H1 (cell line): ENCODE data around the gene SYNPR. TPM values are rescaled to one million over a fixed set of nuclear protein-coding genes. Genes with fewer than 3 reads are reported as not detected.

ENCODE experiments used
- CTCF ChIA-PET: fragments of 300-600 bp; sonication (Branson Sonifier 250); formaldehyde crosslinking; loops from one replicate; lab custom pipeline; 2021; ENCODE audit not compliant: partially characterized antibody; lab: Charles Lee
- POLR2A ChIA-PET: fragments of 300-600 bp; sonication (Branson Sonifier 250); formaldehyde crosslinking; loops from one replicate; lab custom pipeline; 2021; ENCODE audit warnings: inconsistent platforms; ENCODE audit not compliant: partially characterized antibody; lab: Charles Lee
- DNase-seq, 2 experiments: peaks; one replicate each; pipeline versions ENCODE4 v3.0.0 to v3.0.0-alpha.2; 2010 to 2022; ENCODE audit warnings: low spot score in 2 of 2, low read depth in 1 of 2, mixed read lengths in 1 of 2
- FAIRE-seq: peaks from 2 replicates; lab custom pipeline; 2011; peaks lifted over from hg19 to GRCh38; lab: Jason Lieb, UNC
- H2AFZ ChIP-seq: 2 replicates; pipeline ENCODE4 v1.8.1; 2012; ENCODE audit warnings: low read length, inconsistent platforms
- H2AK5ac ChIP-seq: 2 replicates; pipeline ENCODE4 v1.6.1; 2013; ENCODE audit warnings: low read depth, low read length
- H2BK120ac ChIP-seq: replicated peaks from 2 replicates; pipeline ENCODE3; 2013; ENCODE audit warnings: low read depth, low read length, inconsistent platforms
- H2BK12ac ChIP-seq: 2 replicates; pipeline ENCODE4 v1.6.1; 2013; ENCODE audit warnings: low read depth, low read length
- H2BK15ac ChIP-seq: 2 replicates; pipeline ENCODE4 v1.6.1; 2013; ENCODE audit warnings: low read length
- H2BK20ac ChIP-seq: 2 replicates; pipeline ENCODE4 v1.6.1; 2013; ENCODE audit warnings: low read length
- H2BK5ac ChIP-seq: 2 replicates; pipeline ENCODE4 v1.6.1; 2013; ENCODE audit warnings: low read depth, low read length
- H3K14ac ChIP-seq: 2 replicates; pipeline ENCODE4 v1.6.1; 2013; ENCODE audit warnings: inconsistent platforms; ENCODE audit not compliant: insufficient read length
- H3K18ac ChIP-seq: 2 replicates; pipeline ENCODE4 v1.6.1; 2013; ENCODE audit warnings: low read length; ENCODE audit errors: extremely low read depth
- H3K23ac ChIP-seq: 2 replicates; pipeline ENCODE4 v1.6.1; 2013; ENCODE audit warnings: inconsistent platforms; ENCODE audit not compliant: insufficient read length
- H3K23me2 ChIP-seq: 2 replicates; pipeline ENCODE4 v1.6.1; 2013; ENCODE audit warnings: low read depth, low read length
- H3K27ac ChIP-seq: 2 replicates; pipeline ENCODE4 v1.6.1; 2011; ENCODE audit warnings: low read depth, low read length, inconsistent platforms
- H3K27me3 ChIP-seq, 4 experiments: replicated peaks in 1 of 4; 1 replicate in 1 of 4; 2 replicates in 3 of 4; pipeline versions ENCODE4 v1.6.1 to v1.8.1; 2011 to 2013; ENCODE audit warnings: low read length in 3 of 4, mild to moderate bottlenecking in 3 of 4, inconsistent platforms in 2 of 4, mixed read lengths in 2 of 4, moderate library complexity in 1 of 4; ENCODE audit not compliant: control insufficient read depth in 3 of 4, insufficient read depth in 3 of 4; ENCODE audit errors: extremely low read depth in 1 of 4
- H3K36me3 ChIP-seq, 4 experiments: 2 replicates each; pipeline versions ENCODE4 v1.6.1 to v1.8.1; 2011 to 2013; ENCODE audit warnings: mild to moderate bottlenecking in 4 of 4, low read length in 3 of 4, moderate library complexity in 2 of 4, control low read depth in 1 of 4, inconsistent platforms in 1 of 4; ENCODE audit not compliant: insufficient read depth in 4 of 4, control insufficient read depth in 2 of 4
- H3K4ac ChIP-seq: replicated peaks from 2 replicates; pipeline ENCODE3; 2013; ENCODE audit warnings: low read length, low read depth, mixed read lengths, inconsistent platforms; ENCODE audit not compliant: insufficient read length
- H3K4me1 ChIP-seq, 4 experiments: replicated peaks in 1 of 4; 1 replicate in 1 of 4; 2 replicates in 3 of 4; pipeline versions ENCODE4 v1.6.1 to v1.8.1; 2011 to 2013; ENCODE audit warnings: low read length in 3 of 4, inconsistent platforms in 2 of 4, mixed read lengths in 1 of 4; ENCODE audit not compliant: insufficient read depth in 4 of 4, control insufficient read depth in 3 of 4
- H3K4me2 ChIP-seq, 2 experiments: 2 replicates each; pipeline versions ENCODE4 v1.6.1 to v1.8.1; 2011 to 2013; ENCODE audit warnings: low read depth in 2 of 2, low read length in 2 of 2, control low read depth in 1 of 2, inconsistent platforms in 1 of 2, mild to moderate bottlenecking in 1 of 2; ENCODE audit not compliant: insufficient read depth in 1 of 2
- H3K4me3 ChIP-seq, 4 experiments: fragments of 200-600, 300-600 bp in 1 of 4; sonication (generic), shearing (Covaris generic), sonication (Bioruptor Twin) in 1 of 4; 2 replicates each; pipeline versions ENCODE4 v1.5.1 to v1.8.1; 2011 to 2016; ENCODE audit warnings: low read length in 4 of 4, low read depth in 3 of 4, control low read depth in 2 of 4, inconsistent platforms in 2 of 4, mild to moderate bottlenecking in 2 of 4, mixed read lengths in 1 of 4, moderate library complexity in 1 of 4; ENCODE audit not compliant: insufficient read depth in 2 of 4; ENCODE audit errors: extremely low read depth in 1 of 4
- H3K56ac ChIP-seq: replicated peaks from 2 replicates; pipeline ENCODE3; 2013; ENCODE audit warnings: low read depth, mild to moderate bottlenecking, mixed read lengths, low read length, inconsistent platforms; ENCODE audit not compliant: insufficient read length
- H3K79me1 ChIP-seq: 2 replicates; pipeline ENCODE4 v1.6.1; 2013; ENCODE audit warnings: low read depth, low read length, control low read depth
- H3K79me2 ChIP-seq, 2 experiments: 2 replicates each; pipeline versions ENCODE4 v1.6.1 to v1.8.1; 2012 to 2013; ENCODE audit warnings: low read length in 2 of 2, mild to moderate bottlenecking in 2 of 2, inconsistent platforms in 1 of 2; ENCODE audit not compliant: insufficient read depth in 2 of 2, control insufficient read depth in 1 of 2
- H3K9ac ChIP-seq, 4 experiments: replicated peaks in 1 of 4; 1 replicate in 1 of 4; 2 replicates in 3 of 4; pipeline versions ENCODE4 v1.6.1 to v1.8.1; 2011 to 2013; ENCODE audit warnings: low read depth in 3 of 4, low read length in 3 of 4, control low read depth in 2 of 4, mild to moderate bottlenecking in 2 of 4, moderate library complexity in 2 of 4, inconsistent platforms in 1 of 4; ENCODE audit errors: extremely low read depth in 1 of 4
- H3K9me3 ChIP-seq, 2 experiments: 2 replicates each; pipeline versions ENCODE4 v1.6.1 to v1.8.1; 2012 to 2013; ENCODE audit warnings: mild to moderate bottlenecking in 2 of 2, moderate library complexity in 2 of 2, control low read depth in 1 of 2, inconsistent platforms in 1 of 2, low read depth in 1 of 2, low read length in 1 of 2, mixed read lengths in 1 of 2; ENCODE audit not compliant: insufficient read depth in 2 of 2
- H4K20me1 ChIP-seq, 2 experiments: replicated peaks in 1 of 2; 2 replicates each; pipeline versions ENCODE3 to v1.8.1; 2011 to 2013; ENCODE audit warnings: inconsistent platforms in 2 of 2, low read length in 2 of 2, mild to moderate bottlenecking in 1 of 2; ENCODE audit not compliant: insufficient read depth in 2 of 2, control insufficient read depth in 1 of 2
- H4K5ac ChIP-seq: 2 replicates; pipeline ENCODE4 v1.6.1; 2013; ENCODE audit warnings: low read length, low read depth, mixed read lengths, inconsistent platforms; ENCODE audit not compliant: insufficient read length
- H4K8ac ChIP-seq: 2 replicates; pipeline ENCODE4 v1.8.0; 2013; ENCODE audit warnings: mild to moderate bottlenecking, moderate library complexity, low read length, inconsistent platforms; ENCODE audit not compliant: insufficient read depth; ENCODE audit errors: extremely low read depth
- H4K91ac ChIP-seq: replicated peaks from 2 replicates; pipeline ENCODE3; 2013; ENCODE audit warnings: low read length, mixed read lengths, inconsistent platforms; ENCODE audit not compliant: insufficient read length
- BACH1 ChIP-seq: IDR thresholded peaks from 2 replicates; pipeline ENCODE4 v1.6.1; 2012; ENCODE audit warnings: low read length, improper control_type of control experiment
- CREB1 ChIP-seq: IDR thresholded peaks from 2 replicates; pipeline ENCODE4 v1.6.1; 2012; ENCODE audit warnings: inconsistent platforms
- EP300 ChIP-seq, 2 experiments: IDR thresholded peaks; 1 replicate in 1 of 2; 2 replicates in 1 of 2; pipeline ENCODE4 v1.6.1; 2011 to 2012; ENCODE audit warnings: low read depth in 2 of 2, low read length in 2 of 2, mild to moderate bottlenecking in 2 of 2, borderline replicate concordance in 1 of 2, inconsistent platforms in 1 of 2, moderate library complexity in 1 of 2
- EZH2 ChIP-seq: fragments of 200-600 bp; sonication (generic); IDR thresholded peaks from 2 replicates; pipeline ENCODE4 v1.7.1; 2012; ENCODE audit warnings: low read depth, mild to moderate bottlenecking, moderate library complexity, low read length, inconsistent platforms; ENCODE audit not compliant: severe bottlenecking
- JUN ChIP-seq: IDR thresholded peaks from 2 replicates; pipeline ENCODE4 v1.6.1; 2011; ENCODE audit warnings: low read depth, mild to moderate bottlenecking, improper control_type of control experiment, low read length
- NANOG ChIP-seq: IDR thresholded peaks from 2 replicates; pipeline ENCODE4 v1.6.1; 2011; ENCODE audit warnings: low read length, low read depth, mild to moderate bottlenecking, inconsistent platforms; ENCODE audit not compliant: insufficient read depth, poor library complexity, severe bottlenecking
- POU5F1 ChIP-seq: IDR thresholded peaks from 2 replicates; pipeline ENCODE4 v1.6.1; 2011; ENCODE audit warnings: low read depth, mild to moderate bottlenecking, low read length, moderate library complexity
- RBBP5 ChIP-seq: IDR thresholded peaks from 2 replicates; pipeline ENCODE4 v1.7.1; 2012; ENCODE audit warnings: low read depth, mild to moderate bottlenecking, inconsistent platforms, low read length, moderate library complexity, borderline replicate concordance
- RFX5 ChIP-seq: IDR thresholded peaks from 2 replicates; pipeline ENCODE4 v1.6.1; 2011; ENCODE audit warnings: low read depth, low read length, improper control_type of control experiment, borderline replicate concordance
- SIRT6 ChIP-seq: IDR thresholded peaks from one replicate; pipeline ENCODE4 v1.7.1; 2012; ENCODE audit warnings: low read length, inconsistent platforms
- SIX5 ChIP-seq: IDR thresholded peaks from 2 replicates; pipeline ENCODE4 v1.6.1; 2011; ENCODE audit warnings: mild to moderate bottlenecking, low read depth, low read length
- SRF ChIP-seq: IDR thresholded peaks from 2 replicates; pipeline ENCODE4 v1.6.1; 2011; ENCODE audit warnings: mild to moderate bottlenecking, low read depth, low read length, moderate library complexity
- TEAD4 ChIP-seq: IDR thresholded peaks from 2 replicates; pipeline ENCODE4 v1.6.1; 2012; ENCODE audit warnings: low read depth, low read length, inconsistent platforms, mixed read lengths
- USF2 ChIP-seq: IDR thresholded peaks from 2 replicates; pipeline ENCODE4 v1.6.1; 2011; ENCODE audit warnings: low read length, improper control_type of control experiment
- WGBS, 2 experiments: shearing (Covaris generic) in 1 of 2; methylation state at CpG; one replicate each; pipeline versions ENCODE4 v1.1.6 to v1.1.7; 2013 to 2015; ENCODE audit warnings: low lambda C conversion rate in 2 of 2, mixed read lengths in 2 of 2, inconsistent platforms in 1 of 2, low coverage in 1 of 2, missing lambda C conversion rate in 1 of 2; ENCODE audit not compliant: insufficient replicate concordance in 2 of 2, insufficient coverage in 1 of 2, insufficient read length in 1 of 2; ENCODE audit errors: extremely low coverage in 1 of 2, missing lambda C conversion rate in 1 of 2; 5-methylcytosine and 5-hydroxymethylcytosine counted together
- polyA plus RNA-seq, 7 experiments: library from polyadenylated mRNA; depleted of rRNA in 3 of 7; stranded (reverse) in 5 of 7; unstranded in 2 of 7; fragments of >200 nt in 5 of 7; fragments of 200-250 nt in 2 of 7; gene quantifications; 1 replicate in 5 of 7; 2 replicates in 1 of 7; 4 replicates in 1 of 7; pipeline versions ENCODE4 v1.2.1 to v1.2.3, GENCODE V29; 2011 to 2013; ENCODE audit warnings: missing spikeins in 2 of 7, mixed read lengths in 2 of 7
- total RNA-seq: library from RNA; stranded (reverse); fragmentation: NEBNext Ultra II Directional; extraction: Animal tissue kit (Norgen Biotek cat#: 25700); gene quantifications from 2 replicates; pipeline ENCODE4 v1.2.1, GENCODE V29; 2021

Gene SYNPR
- total and polyA plus RNA-seq, 2 of the 8 experiments (the other 6 are each of a cell fraction or from before 2014, with no cell fraction given), result 0.39 to 0.99 TPM

- no peaks in the 10 kb centered on the region for H3K79me2 ChIP-seq
- H2BK12ac ChIP-seq, result no peak overlapping the region
- no peaks in the 10 kb centered on the region for H3K36me3 ChIP-seq
- no peak overlapping the region for H3K56ac ChIP-seq
- ChIA-PET CTCF (interaction anchor here (1.7 kb wide), 1 partner anchor 31 kb away, joined by 4 read pairs; no protein-coding TSS in a partner anchor), POLR2A (no interaction called here)
- no peak overlapping the region for H2BK20ac ChIP-seq
- H3K23me2 ChIP-seq, result no peaks in the 10 kb centered on the region
- no peak overlapping the region for H3K14ac ChIP-seq
- H2BK5ac ChIP-seq, result no peak overlapping the region
- H3K79me1 ChIP-seq, result no peaks in the 10 kb centered on the region
- H4K91ac ChIP-seq, result no peak overlapping the region
- WGBS, 2 experiments, result 85% methylated on average over 2 of the region's 2 CpGs; no CpG with 5 or more reads in 1 of the 2 experiments
- H3K9me3 ChIP-seq, result no peaks in the 10 kb centered on the region
- no peak overlapping the region for H3K18ac ChIP-seq
- no peak overlapping the region for H3K4me2 ChIP-seq
- no peak overlapping the region for H4K5ac ChIP-seq
- no peak overlapping the region for H3K23ac ChIP-seq
- H2BK120ac ChIP-seq, result no peak overlapping the region
- no peak overlapping the region for H3K27ac ChIP-seq
- no peaks in the 10 kb centered on the region for H3K27me3 ChIP-seq
- no peak overlapping the region for H2AK5ac ChIP-seq
- H2AFZ ChIP-seq, result no peak overlapping the region
- no peak overlapping the region for H3K4ac ChIP-seq
- no peak overlapping the region for H4K8ac ChIP-seq
- no peak for DNase-seq
- H3K4me1 ChIP-seq, result 0 out of 7 replicates have a peak, but pooled peaks cover 0 to 2% (median 0%) of the 10 kb centered on the region in 4 experiments
- H2BK15ac ChIP-seq, result no peak overlapping the region
- FAIRE-seq, result no peak
- H3K9ac ChIP-seq, result no peak overlapping the region
- H3K4me3 ChIP-seq, result no peak overlapping the region
- no peaks in the 10 kb centered on the region for H4K20me1 ChIP-seq
- TF ChIP-seq JUN, result no peak
- no peak for TF ChIP-seq SRF
- no peak for TF ChIP-seq BACH1
- TF ChIP-seq USF2, result no peak
- no peak for TF ChIP-seq RFX5
- no peak for TF ChIP-seq POU5F1
- no peak for TF ChIP-seq NANOG
- TF ChIP-seq SIX5, result no peak
- TF ChIP-seq SIRT6, result no peak
- no peak for TF ChIP-seq EZH2
- TF ChIP-seq EP300 (IDR thresholded peaks at IDR 0.05; ENCODE audit: borderline replicate concordance in 1 of 2, low read depth in 2 of 2, low read length in 2 of 2), result no peak
- no peak for TF ChIP-seq TEAD4
- no peak for TF ChIP-seq CREB1
- TF ChIP-seq RBBP5, result no peak
These were observed 214.4 kb downstream of the SYNPR start for GRCh38 chr3:63492464-63492863.
